H4 (cell line): ENCODE data around the gene CD300LD. TPM values are rescaled to one million over a fixed set of nuclear protein-coding genes. Genes with fewer than 3 reads are reported as not detected.

Experiments used
- DNase-seq: peaks from one replicate; pipeline ENCODE4 v3.0.0-alpha.2; 2015; ENCODE audit warnings: low spot score
- total RNA-seq: library from RNA; depleted of rRNA; stranded (reverse); fragments of >200 nt; shearing (Covaris generic); gene quantifications from 2 replicates; pipeline ENCODE4 v1.2.3, GENCODE V29; 2014; rRNA removed

Gene CD300LD
- total RNA-seq, 1 experiment from 2014 or later = not detected

GRCh38 chr17:74543891-74544760 lies 48.0 kb downstream of the CD300LD start:
- DNase-seq = no peak

- DNase-seq = no peak
Measured at GRCh38 chr17:74543406-74543805, 48.7 kb downstream of the CD300LD start.

- no peak for DNase-seq
Measured at GRCh38 chr17:74542727-74543383, 49.2 kb downstream of the CD300LD start.

- no peak for DNase-seq
Measured at GRCh38 chr17:74542166-74542565, 49.9 kb downstream of the CD300LD start.

GRCh38 chr17:74541176-74542111 lies 50.6 kb downstream of the CD300LD start:
- DNase-seq = no peak

DNA sequence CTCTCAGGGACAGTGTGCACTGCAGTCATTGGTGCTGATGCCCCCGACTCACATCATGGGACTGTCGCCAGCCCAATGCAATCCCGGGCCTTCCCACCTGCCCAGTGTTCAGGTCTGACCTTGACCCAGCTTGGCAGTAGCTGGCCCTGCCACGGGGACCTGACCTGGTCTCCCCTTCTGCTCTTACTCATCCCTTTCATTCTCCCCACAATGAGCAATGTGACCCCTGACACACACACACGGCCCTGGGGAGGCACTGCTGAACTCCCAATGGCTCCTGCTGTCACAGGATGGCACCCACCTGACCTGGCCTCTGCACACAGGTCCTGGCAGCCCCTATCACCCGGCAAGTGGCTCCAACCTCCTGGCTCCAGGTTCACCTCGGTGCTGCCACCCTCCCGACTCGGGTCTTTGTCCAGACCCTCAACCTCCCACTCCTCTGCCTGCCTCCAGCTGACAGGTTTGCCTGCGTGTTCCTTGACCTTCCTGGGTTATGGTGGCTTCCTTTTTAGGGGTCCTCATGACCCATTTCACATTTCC lies 52.7 kb downstream of the CD300LD start:
- DNase-seq = no peak

DNA sequence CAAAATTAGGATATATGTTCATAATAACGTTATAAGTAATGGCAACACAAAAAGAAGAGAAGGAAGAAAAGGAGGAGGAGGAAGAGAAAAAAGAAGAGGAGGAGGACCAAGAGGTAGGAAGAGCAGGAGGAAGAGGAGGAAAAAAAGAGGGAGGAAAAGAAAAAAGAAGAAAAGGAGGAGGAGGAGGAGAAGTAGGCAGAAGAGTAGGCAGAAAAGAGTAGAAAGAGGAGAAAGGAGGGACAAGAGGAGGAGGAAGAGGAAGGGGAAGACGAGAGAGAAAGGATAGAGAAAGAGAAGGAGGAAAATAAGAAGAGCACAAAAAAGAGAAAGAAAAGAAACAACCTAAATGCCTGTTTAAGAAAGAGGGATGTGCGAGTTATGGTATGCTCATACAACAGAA lies 55.2 kb downstream of the CD300LD start:
- DNase-seq = no peak

GRCh38 chr17:74532115-74532514 lies 60.0 kb downstream of the CD300LD start:
- DNase-seq = no peak

GRCh38 chr17:74531231-74531761 lies 60.8 kb downstream of the CD300LD start, which contains the start of gene CD300LB:
TSS of gene CD300LB (minus strand) at chr17:74531475. CDS start at chr17:74531350, 125 bp downstream.
- no peak for DNase-seq

DNA sequence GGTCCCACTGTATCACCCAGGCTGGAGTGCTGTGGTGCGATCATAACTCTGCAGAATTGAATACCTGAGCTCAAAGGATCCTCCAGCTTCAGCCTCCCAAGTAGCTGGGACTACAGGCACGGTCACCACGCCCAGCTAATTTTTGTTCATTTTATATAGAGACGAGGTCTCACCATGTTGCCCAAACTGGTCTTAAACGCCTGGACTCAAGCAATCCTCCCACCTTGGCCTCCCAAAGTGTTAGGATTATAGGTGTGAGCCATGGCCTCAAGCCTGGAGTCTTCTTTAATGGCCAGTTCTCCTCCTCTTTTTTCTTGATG lies 61.3 kb downstream of the CD300LD start:
- no peak for DNase-seq

Other genes starting within 250 kb of the CD300LD start
- gene BTBD17, start 230.4 kb downstream of the CD300LD start, total RNA-seq = not detected in 2 replicates
- gene GPR142, start 224.8 kb downstream of the CD300LD start, total RNA-seq = not detected in 2 replicates
- gene GPRC5C, start 160.2 kb downstream of the CD300LD start, total RNA-seq = 63.4 and 78.9 TPM in 2 replicates
- gene CD300A, start 125.6 kb downstream of the CD300LD start, total RNA-seq = not detected in 2 replicates
- not detected in 2 replicates for gene CD300LB, start 60.8 kb downstream of the CD300LD start, total RNA-seq
- 0.37 and 0.45 TPM in 2 replicates for gene CD300C, start 46.2 kb downstream of the CD300LD start, total RNA-seq
- 0.78 TPM in 1 of 2 replicates, not detected in the other for gene CD300H, start 24.8 kb downstream of the CD300LD start, total RNA-seq
- not detected in 2 replicates for gene CD300E, start 31.5 kb upstream of the CD300LD start, total RNA-seq
- gene CD300LF, start 120.6 kb upstream of the CD300LD start, total RNA-seq = not detected in 2 replicates
- gene RAB37, start 145.0 kb upstream of the CD300LD start, total RNA-seq = not detected in 2 replicates
- 28.2 and 34.0 TPM in 2 replicates for gene NHERF1, start 156.3 kb upstream of the CD300LD start, total RNA-seq
- gene NAT9, start 184.1 kb upstream of the CD300LD start, total RNA-seq = 25.3 and 35.8 TPM in 2 replicates